GM18505 (cell line): ENCODE results near the gene NEURL1.

Experiments used
- ATAC-seq: cut with Tn5 transposase; IDR thresholded peaks from one replicate; pipeline ENCODE4 v1.9.1; 2021; ENCODE audit not compliant: unreplicated experiment
- POLR2A ChIP-seq: IDR thresholded peaks from 4 replicates; pipeline ENCODE4 v1.6.1; 2011; ENCODE audit warnings: borderline replicate concordance; ENCODE audit not compliant: insufficient read depth, insufficient read length; ENCODE audit errors: extremely low read depth

The NEURL1 gene

DNA sequence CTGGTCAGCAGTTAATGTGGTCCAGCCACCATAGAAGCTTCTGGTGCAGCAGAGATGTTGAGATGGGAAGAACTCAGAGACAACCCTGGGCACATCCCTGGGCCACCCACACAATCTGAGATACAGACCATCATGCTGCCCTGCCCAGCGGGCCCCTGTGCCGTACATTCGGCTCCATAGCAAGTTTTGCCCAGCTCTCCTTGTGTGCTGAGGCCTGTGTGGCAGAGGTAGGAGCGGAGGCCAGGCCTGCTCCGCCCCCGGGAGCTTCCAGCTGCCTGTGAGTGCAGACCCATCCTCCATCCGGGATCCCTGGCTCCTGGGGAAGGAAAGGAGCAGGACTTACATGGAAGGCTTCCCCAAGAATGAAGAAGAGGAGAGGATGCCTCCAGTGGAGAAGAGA is 140.3 kb downstream of the NEURL1 start:
- no peak for TF ChIP-seq POLR2A
- no peak for ATAC-seq

- TF ChIP-seq POLR2A, result no peak
- ATAC-seq, result no peak
Observed at GRCh38 chr10:103635580-103635979, 142.1 kb downstream of the NEURL1 start.

DNA sequence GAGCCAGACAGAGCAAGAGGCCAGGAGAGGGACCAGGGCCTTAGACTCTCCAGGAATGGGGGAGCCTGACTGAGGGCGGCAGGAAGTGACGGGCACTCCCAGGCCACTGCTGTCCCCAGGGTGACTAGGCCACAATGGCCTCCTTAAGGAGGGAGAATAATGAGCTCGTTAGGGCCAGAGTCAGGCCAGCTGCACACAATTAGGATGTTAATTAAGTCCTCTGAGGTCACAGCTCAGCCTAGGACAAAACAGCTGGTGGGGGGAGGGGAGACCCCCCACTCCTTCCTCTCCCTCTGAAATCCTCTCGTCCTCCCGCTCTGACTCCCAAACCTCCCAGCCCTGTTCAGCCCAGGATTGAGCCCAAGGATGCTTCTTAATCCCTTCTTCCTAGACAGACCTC is 143.0 kb downstream of the NEURL1 start:
- TF ChIP-seq POLR2A, result no peak
- ATAC-seq, result no peak

- no peak for TF ChIP-seq POLR2A
- no peak for ATAC-seq
Observed at GRCh38 chr10:103637011-103637410, 143.5 kb downstream of the NEURL1 start.

GRCh38 chr10:103637927-103638557 is 144.5 kb downstream of the NEURL1 start:
- ATAC-seq, result no peak
- TF ChIP-seq POLR2A, result no peak

DNA sequence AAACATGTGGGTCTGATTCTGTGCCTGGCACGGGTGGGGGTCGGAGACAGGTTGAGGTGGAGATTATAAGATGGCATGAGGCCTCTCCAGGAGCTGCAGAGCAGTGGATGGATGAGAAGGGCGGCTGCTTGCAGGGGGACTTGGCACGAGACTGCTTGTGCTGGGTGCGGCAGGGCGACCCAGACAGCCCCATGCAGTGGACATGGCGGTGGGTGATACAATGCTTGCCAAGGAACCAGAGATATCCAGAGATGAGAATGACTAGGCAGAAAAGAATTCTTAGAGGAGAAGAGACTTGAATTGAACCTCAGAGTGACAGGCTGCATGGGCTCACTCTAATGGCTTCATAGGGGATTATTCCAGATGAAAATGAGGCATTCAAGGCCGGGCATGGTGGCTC is 145.4 kb downstream of the NEURL1 start:
- no peak for ATAC-seq
- no peak for TF ChIP-seq POLR2A

GRCh38 chr10:103640436-103641181 is 147.1 kb downstream of the NEURL1 start:
- no peak for ATAC-seq
- no peak for TF ChIP-seq POLR2A

GRCh38 chr10:103641326-103641725 is 147.8 kb downstream of the NEURL1 start:
- no peak for ATAC-seq
- no peak for TF ChIP-seq POLR2A
